Keratinocyte (primary cell): ENCODE data around the gene OOSP2.

Experiments used
- EZH2 ChIP-seq: IDR thresholded peaks from one replicate; pipeline ENCODE4 v1.6.1; 2012; ENCODE audit warnings: inconsistent platforms, mild to moderate bottlenecking, low read length, moderate library complexity
- TF ChIP-seq, protein P1 (sequence below), 3 experiments: IDR thresholded peaks in 1 of 3; conservative IDR thresholded peaks in 1 of 3; optimal IDR thresholded peaks in 1 of 3; 2 replicates in 2 of 3; 3 replicates in 1 of 3; pipeline versions ENCODE3 to v1.5.1; 2011; ENCODE audit warnings: low read length in 3 of 3, mild to moderate bottlenecking in 3 of 3, moderate library complexity in 2 of 3, control low read depth in 1 of 3, inconsistent platforms in 1 of 3; ENCODE audit not compliant: insufficient read depth in 2 of 3; ENCODE audit errors: extremely low read depth in 1 of 3

DNA sequence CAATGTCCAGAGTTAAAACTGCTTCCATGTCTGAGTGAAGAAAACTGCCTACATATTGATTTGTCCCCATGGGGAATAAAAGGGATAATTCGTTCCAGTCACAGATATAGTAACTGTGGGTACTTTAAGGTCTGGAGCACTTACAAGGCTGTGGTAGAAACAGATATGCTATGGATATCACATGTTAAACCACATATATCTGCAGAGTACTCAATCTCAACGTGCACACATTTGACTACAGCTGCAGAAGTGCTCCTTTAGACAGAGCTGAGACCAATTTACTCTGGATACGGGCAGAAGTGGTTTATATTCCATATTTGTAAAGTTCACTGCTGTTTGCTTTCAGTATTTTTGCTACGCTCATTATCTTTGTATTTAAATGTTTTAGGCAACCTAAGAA, 38.5 kb downstream of the OOSP2 start:
- TF ChIP-seq, protein P1, sequence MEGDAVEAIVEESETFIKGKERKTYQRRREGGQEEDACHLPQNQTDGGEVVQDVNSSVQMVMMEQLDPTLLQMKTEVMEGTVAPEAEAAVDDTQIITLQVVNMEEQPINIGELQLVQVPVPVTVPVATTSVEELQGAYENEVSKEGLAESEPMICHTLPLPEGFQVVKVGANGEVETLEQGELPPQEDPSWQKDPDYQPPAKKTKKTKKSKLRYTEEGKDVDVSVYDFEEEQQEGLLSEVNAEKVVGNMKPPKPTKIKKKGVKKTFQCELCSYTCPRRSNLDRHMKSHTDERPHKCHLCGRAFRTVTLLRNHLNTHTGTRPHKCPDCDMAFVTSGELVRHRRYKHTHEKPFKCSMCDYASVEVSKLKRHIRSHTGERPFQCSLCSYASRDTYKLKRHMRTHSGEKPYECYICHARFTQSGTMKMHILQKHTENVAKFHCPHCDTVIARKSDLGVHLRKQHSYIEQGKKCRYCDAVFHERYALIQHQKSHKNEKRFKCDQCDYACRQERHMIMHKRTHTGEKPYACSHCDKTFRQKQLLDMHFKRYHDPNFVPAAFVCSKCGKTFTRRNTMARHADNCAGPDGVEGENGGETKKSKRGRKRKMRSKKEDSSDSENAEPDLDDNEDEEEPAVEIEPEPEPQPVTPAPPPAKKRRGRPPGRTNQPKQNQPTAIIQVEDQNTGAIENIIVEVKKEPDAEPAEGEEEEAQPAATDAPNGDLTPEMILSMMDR (optimal IDR thresholded peaks at IDR 0.05 in 1 of 3, IDR thresholded peaks at IDR 0.05 in 1 of 3, conservative IDR thresholded peaks at IDR 0.05 in 1 of 3; ENCODE audit: extremely low read depth in 1 of 3, insufficient read depth in 2 of 3, low read length in 3 of 3) = no peak
- no peak for TF ChIP-seq EZH2
